Hepatocyte (in vitro differentiated cells): ENCODE measurements around the gene FBN1. TPM values are rescaled to one million over a fixed set of nuclear protein-coding genes. Genes with fewer than 3 reads are reported as not detected.

Experiments used
- DNase-seq: peaks from one replicate; pipeline ENCODE4 v3.0.0-alpha.2; 2016; ENCODE audit warnings: low spot score
- H2AFZ ChIP-seq: fragments of 200-600 bp; sonication (generic); 2 replicates; pipeline ENCODE4 v1.6.0; 2016; ENCODE audit warnings: antibody characterized with exemption, mild to moderate bottlenecking
- H3K27ac ChIP-seq: fragments of 200-600 bp; sonication (generic); 2 replicates; pipeline ENCODE4 v1.5.1; 2016; ENCODE audit warnings: mild to moderate bottlenecking
- H3K27me3 ChIP-seq: fragments of 200-600 bp; sonication (generic); 2 replicates; pipeline ENCODE4 v1.6.1; 2016
- H3K36me3 ChIP-seq: fragments of 200-600 bp; sonication (generic); replicated peaks from 2 replicates; pipeline ENCODE4 v1.5.1; 2016; ENCODE audit warnings: low read depth; ENCODE audit not compliant: insufficient read depth
- H3K4me1 ChIP-seq: fragments of 200-600 bp; sonication (generic); 2 replicates; pipeline ENCODE4 v1.5.1; 2016; ENCODE audit warnings: mild to moderate bottlenecking, moderate library complexity; ENCODE audit not compliant: insufficient read depth
- H3K4me2 ChIP-seq: fragments of 200-600 bp; sonication (generic); 2 replicates; pipeline ENCODE4 v1.6.0; 2016
- H3K4me3 ChIP-seq: fragments of 200-600 bp; sonication (generic); 2 replicates; pipeline ENCODE4 v1.5.1; 2016; ENCODE audit warnings: mild to moderate bottlenecking
- H3K79me2 ChIP-seq: fragments of 200-600 bp; sonication (generic); 2 replicates; pipeline ENCODE4 v1.6.0; 2017; ENCODE audit warnings: mild to moderate bottlenecking
- H3K9me2 ChIP-seq: fragments of 200-600 bp; sonication (generic); replicated peaks from 2 replicates; pipeline ENCODE4 v1.6.0; 2017; ENCODE audit warnings: mild to moderate bottlenecking; ENCODE audit not compliant: insufficient read depth
- H3K9me3 ChIP-seq: fragments of 200-600 bp; sonication (generic); 2 replicates; pipeline ENCODE4 v1.5.1; 2016; ENCODE audit warnings: low read depth, mild to moderate bottlenecking
- H4K20me1 ChIP-seq: fragments of 200-600 bp; sonication (generic); 2 replicates; pipeline ENCODE4 v1.6.0; 2016; ENCODE audit warnings: mild to moderate bottlenecking; ENCODE audit not compliant: insufficient read depth, poor library complexity, severe bottlenecking
- EZH2 ChIP-seq: fragments of 200-600 bp; sonication (generic); IDR thresholded peaks from 2 replicates; pipeline ENCODE4 v1.6.1; 2016; ENCODE audit warnings: antibody characterized with exemption, mild to moderate bottlenecking, borderline replicate concordance
- EZH2phosphoT487 ChIP-seq: fragments of 200-600 bp; sonication (generic); IDR thresholded peaks from one replicate; pipeline ENCODE4 v1.6.1; 2018; ENCODE audit warnings: antibody characterized with exemption, mild to moderate bottlenecking, low read depth, moderate library complexity; ENCODE audit not compliant: unreplicated experiment, severe bottlenecking
- WGBS: methylation state at CpG from one replicate; pipeline ENCODE4 v1.1.6; 2016; ENCODE audit warnings: low lambda C conversion rate; ENCODE audit errors: missing lambda C conversion rate; 5-methylcytosine and 5-hydroxymethylcytosine counted together
- polyA plus RNA-seq: library from polyadenylated mRNA; unstranded; fragments of >200 nt; fragmentation: Nextera tagmentation; extraction: Ambion mirVana; gene quantifications from 2 replicates; pipeline ENCODE4 v1.2.1, GENCODE V29; 2016
- total RNA-seq: library from RNA; depleted of rRNA; stranded (reverse); fragments of >200 nt; gene quantifications from 2 replicates; pipeline ENCODE4 v1.2.3, GENCODE V29; 2014
- TF ChIP-seq, protein P1 (sequence below): fragments of 200-600 bp; sonication (generic); IDR thresholded peaks from 2 replicates; pipeline ENCODE4 v1.5.1; 2016; ENCODE audit warnings: antibody characterized with exemption, mild to moderate bottlenecking; ENCODE audit not compliant: poor library complexity

Gene FBN1
- total and polyA plus RNA-seq, 2 experiments from 2014 or later, result 76.6 to 199 TPM

- H3K27me3 ChIP-seq, result no peaks in the 10 kb centered on the region
- no peak overlapping the region for H2AFZ ChIP-seq
- TF ChIP-seq, protein P1, sequence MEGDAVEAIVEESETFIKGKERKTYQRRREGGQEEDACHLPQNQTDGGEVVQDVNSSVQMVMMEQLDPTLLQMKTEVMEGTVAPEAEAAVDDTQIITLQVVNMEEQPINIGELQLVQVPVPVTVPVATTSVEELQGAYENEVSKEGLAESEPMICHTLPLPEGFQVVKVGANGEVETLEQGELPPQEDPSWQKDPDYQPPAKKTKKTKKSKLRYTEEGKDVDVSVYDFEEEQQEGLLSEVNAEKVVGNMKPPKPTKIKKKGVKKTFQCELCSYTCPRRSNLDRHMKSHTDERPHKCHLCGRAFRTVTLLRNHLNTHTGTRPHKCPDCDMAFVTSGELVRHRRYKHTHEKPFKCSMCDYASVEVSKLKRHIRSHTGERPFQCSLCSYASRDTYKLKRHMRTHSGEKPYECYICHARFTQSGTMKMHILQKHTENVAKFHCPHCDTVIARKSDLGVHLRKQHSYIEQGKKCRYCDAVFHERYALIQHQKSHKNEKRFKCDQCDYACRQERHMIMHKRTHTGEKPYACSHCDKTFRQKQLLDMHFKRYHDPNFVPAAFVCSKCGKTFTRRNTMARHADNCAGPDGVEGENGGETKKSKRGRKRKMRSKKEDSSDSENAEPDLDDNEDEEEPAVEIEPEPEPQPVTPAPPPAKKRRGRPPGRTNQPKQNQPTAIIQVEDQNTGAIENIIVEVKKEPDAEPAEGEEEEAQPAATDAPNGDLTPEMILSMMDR, result no peak
- no peak for TF ChIP-seq EZH2phosphoT487
- TF ChIP-seq EZH2, result no peak
- no peak overlapping the region for H3K4me2 ChIP-seq
- DNase-seq, result no peak
- H3K9me2 ChIP-seq, result no peaks in the 10 kb centered on the region
- no peak overlapping the region for H3K27ac ChIP-seq
- H3K4me1 ChIP-seq, result no peaks in the 10 kb centered on the region
- H3K9me3 ChIP-seq, result no peaks in the 10 kb centered on the region
- WGBS, result 85% methylated on average over 4 of the region's 4 CpGs
- H3K36me3 ChIP-seq, result no peaks in the 10 kb centered on the region
- H3K79me2 ChIP-seq, result no peaks in the 10 kb centered on the region
- H3K4me3 ChIP-seq, result no peak overlapping the region
- H4K20me1 ChIP-seq, result no peaks in the 10 kb centered on the region
These were observed 29.9 kb upstream of the FBN1 start for GRCh38 chr15:48675436-48675835.

GRCh38 chr15:48674876-48675275, 29.4 kb upstream of the FBN1 start:
- no peak for DNase-seq
- 61% methylated on average over 3 of the region's 3 CpGs for whole genome bisulfite sequencing
- H3K4me1 ChIP-seq, result no peaks in the 10 kb centered on the region
- H2AFZ ChIP-seq, result no peak overlapping the region
- H3K27ac ChIP-seq, result no peak overlapping the region
- no peak overlapping the region for H3K4me2 ChIP-seq
- no peaks in the 10 kb centered on the region for H4K20me1 ChIP-seq
- no peaks in the 10 kb centered on the region for H3K9me2 ChIP-seq
- TF ChIP-seq EZH2phosphoT487 (no peak), EZH2 (no peak)
- TF ChIP-seq, protein P1, result no peak
- no peaks in the 10 kb centered on the region for H3K9me3 ChIP-seq
- H3K79me2 ChIP-seq, result no peaks in the 10 kb centered on the region
- H3K27me3 ChIP-seq, result no peaks in the 10 kb centered on the region
- H3K36me3 ChIP-seq, result no peaks in the 10 kb centered on the region
- H3K4me3 ChIP-seq, result no peak overlapping the region

DNA sequence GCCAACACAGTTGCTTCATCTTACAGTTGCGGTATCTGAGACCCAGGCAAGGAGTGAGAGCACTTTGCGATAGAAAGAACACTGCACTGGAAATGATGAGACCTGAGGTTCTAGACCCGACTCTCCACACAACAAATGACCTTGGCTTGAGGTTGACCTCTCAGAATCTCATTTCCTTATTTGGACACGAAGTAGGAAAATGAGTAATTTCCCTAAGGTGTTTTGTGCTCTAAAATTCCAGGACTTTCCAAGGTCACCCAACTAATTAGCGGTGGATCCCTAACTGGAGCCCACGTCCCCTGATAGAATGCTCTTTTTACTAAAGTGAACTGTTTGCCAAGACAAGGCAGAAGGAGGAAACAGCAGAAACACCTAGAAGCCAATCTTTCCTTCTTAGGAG, 26.7 kb upstream of the FBN1 start:
- Histone ChIP-seq H4K20me1 (no peaks in the 10 kb centered on the region), H3K27me3 (no peaks in the 10 kb centered on the region), H3K4me1 (no peaks in the 10 kb centered on the region), H3K4me3 (no peak overlapping the region), H3K79me2 (no peaks in the 10 kb centered on the region), H2AFZ (no peak overlapping the region), H3K9me2 (no peaks in the 10 kb centered on the region), H3K27ac (no peak overlapping the region), H3K9me3 (no peaks in the 10 kb centered on the region), H3K4me2 (no peak overlapping the region), H3K36me3 (no peaks in the 10 kb centered on the region)
- no peak for DNase-seq
- 95% methylated on average over 6 of the region's 6 CpGs for WGBS
- TF ChIP-seq, protein P1, result no peak
- TF ChIP-seq EZH2phosphoT487, result no peak
- no peak for TF ChIP-seq EZH2
